Testis (tissue), 3 donors: ENCODE measurements around the gene NPC1L1. TPM values are rescaled to one million over a fixed set of nuclear protein-coding genes. Genes with fewer than 3 reads are reported as not detected.

Experiments
- DNase-seq: peaks from one replicate; pipeline ENCODE4 v3.0.0-alpha.2; 2019
- H3K27ac ChIP-seq, 2 donors: fragments of 200-600 bp; sonication (generic); one replicate each; pipeline ENCODE4 v1.5.1; 2019
- H3K27me3 ChIP-seq: fragments of 200-600 bp; sonication (generic); one replicate; pipeline ENCODE4 v1.5.1; 2019
- H3K36me3 ChIP-seq: fragments of 200-600 bp; sonication (generic); one replicate; pipeline ENCODE4 v1.5.1; 2017; ENCODE audit warnings: low read depth; ENCODE audit errors: missing control alignments
- H3K4me1 ChIP-seq: fragments of 200-600 bp; sonication (generic); one replicate; pipeline ENCODE4 v1.5.1; 2019
- H3K4me3 ChIP-seq, 2 donors: fragments of 200-600 bp; sonication (generic); one replicate each; pipeline ENCODE4 v1.5.1; 2017 to 2019
- H3K9me3 ChIP-seq: fragments of 200-600 bp; sonication (generic); one replicate; pipeline ENCODE4 v1.5.1; 2017
- CTCF ChIP-seq, 3 experiments: fragments of 450-650 bp in 2 of 3; fragments of 200-600 bp in 1 of 3; sonication (generic) in 1 of 3; IDR thresholded peaks; one replicate each; pipeline ENCODE4 v1.5.1; 2016 to 2019; ENCODE audit warnings: antibody characterized with exemption in 3 of 3, mild to moderate bottlenecking in 2 of 3, moderate library complexity in 1 of 3
- POLR2A ChIP-seq: fragments of 450-650 bp; IDR thresholded peaks from one replicate; pipeline ENCODE4 v1.6.1; 2017; ENCODE audit warnings: antibody characterized with exemption, mild to moderate bottlenecking, moderate library complexity
- WGBS, 2 donors: methylation state at CpG; one replicate each; pipeline ENCODE4 v1.1.5; 2018; 5-methylcytosine and 5-hydroxymethylcytosine counted together
- intact Hi-C: fragments of 100-400 bp; cut with DNase I; formaldehyde crosslinking; loops from one replicate; pipeline ENCODE4 v1.15.1; 2023; ENCODE audit warnings: low total_unique reads
- polyA plus RNA-seq: library from polyadenylated mRNA; stranded (reverse); fragments of 350-450 nt; fragmentation: Illumina TruSeq; extraction: RNeasy Lipid Tissue Mini Kit (QIAGEN cat#74804); gene quantifications from one replicate; pipeline ENCODE4 v1.2.3, GENCODE V29; 2014; ENCODE audit warnings: low read depth, low replicate concordance; ENCODE audit not compliant: insufficient read depth
- small RNA-seq, 2 donors: library from RNA; depleted of rRNA; stranded (forward); fragments of <200 nt; gene quantifications; one replicate each; pipeline ENCODE3, GENCODE V24; 2016
- total RNA-seq, 2 donors: library from RNA; depleted of rRNA; stranded (reverse); fragments of >200 nt; gene quantifications; one replicate each; pipeline ENCODE4 v1.2.3, GENCODE V29; 2016

NPC1L1 gene
- total and polyA plus RNA-seq, 3 donors from 2014 or later = 0.37 to 0.83 (median 0.55) TPM

- no peak overlapping the region for H3K27ac ChIP-seq
- WGBS, 2 donors = 95 to 100% methylated on average over 1 of the region's 1 CpG
- peaks cover 15% of the 10 kb centered on the region for H3K4me1 ChIP-seq
- no peaks in the 10 kb centered on the region for H3K36me3 ChIP-seq
- H3K4me3 ChIP-seq = no peak overlapping the region
- no peak for DNase-seq
- peak in 2 of 3 experiments; percentile 4 to 30 for TF ChIP-seq CTCF (IDR thresholded peaks at IDR 0.05)
- TF ChIP-seq POLR2A = no peak
- H3K27me3 ChIP-seq = no peaks in the 10 kb centered on the region
- H3K9me3 ChIP-seq = no peaks in the 10 kb centered on the region
- intact Hi-C loops = no loop called here
Observed at GRCh38 chr7:44463169-44463808, 77.8 kb downstream of the NPC1L1 start.

Small RNAs within 50 kb of the gene (small RNA-seq; reads per million reads assigned to genes)
- 0 reads per million in 2 donors for gene RNU6-1097P

Other genes with a start within 250 kb of the NPC1L1 start
- 10 to 100 TPM; 12.1 to 12.5 TPM for gene CAMK2B, start 215.7 kb downstream of the NPC1L1 start, total RNA-seq
- 4.0 TPM for gene CAMK2B, start 215.7 kb downstream of the NPC1L1 start, polyA plus RNA-seq
- 10 to 100 TPM; 50.6 to 54.6 TPM for gene NUDCD3, start 50.7 kb downstream of the NPC1L1 start, total RNA-seq
- gene NUDCD3, start 50.7 kb downstream of the NPC1L1 start, polyA plus RNA-seq = 112 TPM
- gene DDX56, start 32.6 kb upstream of the NPC1L1 start, total RNA-seq = 10 to 100 TPM; 58.8 to 72.8 TPM
- 68.8 TPM for gene DDX56, start 32.6 kb upstream of the NPC1L1 start, polyA plus RNA-seq
- 100 to 1,000 TPM; 164 to 236 TPM for gene TMED4, start 40.9 kb upstream of the NPC1L1 start, total RNA-seq
- 77.8 TPM for gene TMED4, start 40.9 kb upstream of the NPC1L1 start, polyA plus RNA-seq
- gene OGDH, start 65.3 kb upstream of the NPC1L1 start, total RNA-seq = 10 to 100 TPM; 82.4 to 95.1 TPM
- 87.0 TPM for gene OGDH, start 65.3 kb upstream of the NPC1L1 start, polyA plus RNA-seq
- 10 to 100 TPM; 47.9 to 85.9 TPM for gene ZMIZ2, start 207.5 kb upstream of the NPC1L1 start, total RNA-seq
- gene ZMIZ2, start 207.5 kb upstream of the NPC1L1 start, polyA plus RNA-seq = 86.6 TPM